Caco-2 (cell line): ENCODE results near the gene HOMER3. TPM values are rescaled to one million over a fixed set of nuclear protein-coding genes. Genes with fewer than 3 reads are reported as not detected.
A peak's percentile ranks its signal among the peaks of the same experiment; 100 is the strongest.

ENCODE experiments used
- Bru-seq: library from RNA; stranded (reverse); fragments of 400-500 nt; gene quantifications from one replicate; lab custom pipeline; 2021; lab: Mats Ljungman, UMichigan
- BruChase-seq, 2 experiments: library from RNA; stranded (reverse); fragments of 400-500 nt; gene quantifications; one replicate each; lab custom pipeline; 2021; lab: Mats Ljungman, UMichigan
- BruUV-seq: library from RNA; stranded (reverse); fragments of 400-500 nt; replicated peaks from 2 replicates; lab custom pipeline; 2021; lab: Mats Ljungman, UMichigan
- CTCF ChIA-PET: fragments of 300-600 bp; sonication (Branson Sonifier 250); formaldehyde crosslinking; loops from one replicate; lab custom pipeline; 2022; ENCODE audit warnings: antibody characterized with exemption; lab: Charles Lee
- POLR2A ChIA-PET: fragments of 300-600 bp; sonication (Branson Sonifier 250); formaldehyde crosslinking; loops from one replicate; lab custom pipeline; 2022; ENCODE audit warnings: antibody characterized with exemption; lab: Charles Lee
- DNase-seq, 2 experiments: peaks; one replicate each; pipeline versions ENCODE4 v3.0.0 to v3.0.0-alpha.2; 2020 to 2022
- H3K27me3 ChIP-seq: replicated peaks from 2 replicates; pipeline ENCODE4 v1.6.0; 2011; ENCODE audit warnings: low read length; ENCODE audit not compliant: control insufficient read depth, insufficient read depth
- H3K36me3 ChIP-seq: 2 replicates; pipeline ENCODE4 v1.5.1; 2011; ENCODE audit warnings: low read length; ENCODE audit not compliant: control insufficient read depth, insufficient read depth
- H3K4me1 ChIP-seq: fragments of 250-450 bp; sonication (Bioruptor Pico); 2 replicates; pipeline ENCODE4 v1.5.1; 2020; ENCODE audit warnings: mild to moderate bottlenecking
- H3K4me3 ChIP-seq: 2 replicates; pipeline ENCODE4 v1.5.1; 2011; ENCODE audit warnings: low read depth, mild to moderate bottlenecking, control low read depth, low read length
- H3K9me3 ChIP-seq: fragments of 250-450 bp; sonication (Bioruptor Pico); 2 replicates; pipeline ENCODE4 v1.5.1; 2020; ENCODE audit warnings: mild to moderate bottlenecking, moderate library complexity
- H3K27ac Mint-ChIP-seq: one replicate; pipeline ENCODE4 v1.8.0; 2022; ENCODE audit warnings: mixed read lengths; ENCODE audit not compliant: unreplicated experiment
- H3K27me3 Mint-ChIP-seq: one replicate; pipeline ENCODE4 v1.8.0; 2022; ENCODE audit warnings: mixed read lengths; ENCODE audit not compliant: insufficient read depth, unreplicated experiment
- H3K36me3 Mint-ChIP-seq: one replicate; pipeline ENCODE4 v1.8.0; 2022; ENCODE audit warnings: mild to moderate bottlenecking, mixed read lengths; ENCODE audit not compliant: insufficient read depth, unreplicated experiment
- H3K4me1 Mint-ChIP-seq: one replicate; pipeline ENCODE4 v1.8.0; 2022; ENCODE audit warnings: low read depth, mixed read lengths; ENCODE audit not compliant: unreplicated experiment
- H3K4me3 Mint-ChIP-seq: one replicate; pipeline ENCODE4 v1.8.0; 2022; ENCODE audit warnings: mild to moderate bottlenecking, moderate library complexity, mixed read lengths; ENCODE audit not compliant: unreplicated experiment
- H3K9me3 Mint-ChIP-seq: one replicate; pipeline ENCODE4 v1.8.0; 2022; ENCODE audit warnings: mixed read lengths; ENCODE audit not compliant: unreplicated experiment
- CTCF ChIP-seq, 2 experiments: fragments of 200-600 bp in 1 of 2; IDR thresholded peaks; 1 replicate in 1 of 2; 2 replicates in 1 of 2; pipeline versions ENCODE4 v1.5.1 to v1.8.0; 2011 to 2022; ENCODE audit warnings: antibody characterized with exemption in 1 of 2, control low read depth in 1 of 2, inconsistent platforms in 1 of 2, low read depth in 1 of 2, low read length in 1 of 2, mild to moderate bottlenecking in 1 of 2, moderate library complexity in 1 of 2; ENCODE audit not compliant: insufficient read depth in 1 of 2, severe bottlenecking in 1 of 2, unreplicated experiment in 1 of 2
- intact Hi-C: fragments of 100-400 bp; cut with micrococcal nuclease; formaldehyde crosslinking; loops from one replicate; pipeline ENCODE4 v1.10.0; 2022; ENCODE audit not compliant: unreplicated experiment
- long read RNA-seq: library from polyadenylated mRNA; stranded (forward); transcript quantifications from one replicate; pipeline ENCODE4 v2.0.0, GENCODE V29; 2022
- total RNA-seq: library from RNA; stranded (reverse); gene quantifications from 2 replicates; pipeline ENCODE4 v1.2.3, GENCODE V29; 2022

The HOMER3 gene
- total RNA-seq (18.0 and 19.0 TPM in 2 replicates), Bru-seq, nascent RNA (percentile 45 among the genes with signal in this experiment), BruChase-seq, experiment 1, labeled RNA remaining after a 2-hour chase (percentile 46 among the genes with signal in this experiment), BruChase-seq, experiment 2, labeled RNA remaining after a 6-hour chase (percentile 51 among the genes with signal in this experiment)
- long read RNA-seq, transcript HOMER3-202 (10 exons, 1,557 nt): major isoform, 23 of 39 reads
- long read RNA-seq, partial matches to known transcripts: 2 of 39 reads
- long read RNA-seq, other reads (novel, unspliced or antisense): 14 of 39 reads

- CTCF ChIA-PET: interaction anchor here (2.1 kb wide), 1 partner anchor 55 kb away, joined by 5 read pairs; no protein-coding TSS in a partner anchor
- intact Hi-C loops: loop anchor here (2.0 to 5.0 kb wide), 2 partner anchors 22 to 46 kb away; partner anchors contain the start of genes COPE and DDX49
- H3K4me1 ChIP-seq: no peaks in the 10 kb centered on the region
These were observed at the start of gene HOMER3 for GRCh38 chr19:18940769-18941627. Gene HOMER3 (minus strand): TSS chr19:18941217. CDS start chr19:18938982, 2,235 bp downstream.

GRCh38 chr19:18990128-18990708 is 49.2 kb upstream of the HOMER3 start:
- Mint-ChIP-seq H3K4me3 (no peak overlapping the region), H3K27me3 (no peaks in the 10 kb centered on the region), H3K36me3 (peaks cover 31% of the 10 kb centered on the region), H3K27ac (no peak overlapping the region), H3K4me1 (no peaks in the 10 kb centered on the region), H3K9me3 (no peaks in the 10 kb centered on the region)
- no peak for TF ChIP-seq CTCF (IDR thresholded peaks at IDR 0.05; ENCODE audit: insufficient read depth in 1 of 2, low read depth in 1 of 2, low read length in 1 of 2, severe bottlenecking in 1 of 2, unreplicated experiment in 1 of 2)
- DNase-seq: no peak
- no TSS peak for BruUV-seq
- ChIA-PET CTCF (no interaction called here), POLR2A (no interaction called here)
- H3K27me3 ChIP-seq: no peaks in the 10 kb centered on the region
- intact Hi-C loops: no loop called here
- H3K36me3 ChIP-seq: no peaks in the 10 kb centered on the region; the same call in 1 of the 2 replicates
- no peaks in the 10 kb centered on the region for H3K9me3 ChIP-seq
- H3K4me3 ChIP-seq: no peak overlapping the region
- no peaks in the 10 kb centered on the region for H3K4me1 ChIP-seq

More at GRCh38 chr19:18940769-18941627, at the start of gene HOMER3:
- DNase-seq: peak; percentile 63 to 85
- H3K36me3 ChIP-seq: no peaks in the 10 kb centered on the region
- Mint-ChIP-seq H3K36me3 (peaks cover 13% of the 10 kb centered on the region), H3K27ac (peak within 1 kb of the TSS; percentile 73), H3K27me3 (no peaks in the 10 kb centered on the region), H3K4me1 (peaks cover 12% of the 10 kb centered on the region), H3K4me3 (peak within 1 kb of the TSS; percentile 77), H3K9me3 (no peaks in the 10 kb centered on the region)
- no peaks in the 10 kb centered on the region for H3K27me3 ChIP-seq
- TF ChIP-seq CTCF (IDR thresholded peaks at IDR 0.05; ENCODE audit: insufficient read depth in 1 of 2, low read depth in 1 of 2, low read length in 1 of 2, severe bottlenecking in 1 of 2, unreplicated experiment in 1 of 2): peak; percentile 17 to 54
- peak within 1 kb of the TSS; percentile 81 for H3K4me3 ChIP-seq
- POLR2A ChIA-PET: no interaction called here
- BruUV-seq: no TSS peak
- H3K9me3 ChIP-seq: no peaks in the 10 kb centered on the region

GRCh38 chr19:18989316-18989715 is 48.3 kb upstream of the HOMER3 start:
- H3K4me3 ChIP-seq: no peak overlapping the region
- no peaks in the 10 kb centered on the region; the same call in 1 of the 2 replicates for H3K36me3 ChIP-seq
- no TSS peak for BruUV-seq
- POLR2A ChIA-PET: no interaction called here
- Mint-ChIP-seq H3K27ac (no peak overlapping the region), H3K27me3 (no peaks in the 10 kb centered on the region), H3K36me3 (peaks cover 28% of the 10 kb centered on the region), H3K9me3 (no peaks in the 10 kb centered on the region), H3K4me3 (no peak overlapping the region), H3K4me1 (no peaks in the 10 kb centered on the region)
- DNase-seq: no peak
- CTCF ChIA-PET: no interaction called here
- H3K4me1 ChIP-seq: no peaks in the 10 kb centered on the region
- no peaks in the 10 kb centered on the region for H3K27me3 ChIP-seq
- no peaks in the 10 kb centered on the region for H3K9me3 ChIP-seq
- intact Hi-C loops: loop anchor here (5.0 kb wide), 1 partner anchor 47 kb away; the partner anchor contains the start of gene HOMER3
- no peak for TF ChIP-seq CTCF (IDR thresholded peaks at IDR 0.05; ENCODE audit: insufficient read depth in 1 of 2, low read depth in 1 of 2, low read length in 1 of 2, severe bottlenecking in 1 of 2, unreplicated experiment in 1 of 2)
